HepG2 (cell line): Measurements from ENCODE around the gene NUDT3. TPM values are rescaled to one million over a fixed set of nuclear protein-coding genes. Genes with fewer than 3 reads are reported as not detected.
A peak's percentile ranks its signal among the peaks of the same experiment; 100 is the strongest.

Experiments used
- CHD4 ChIP-seq: fragments of 200-600 bp; sonication (generic); IDR thresholded peaks from 2 replicates; pipeline ENCODE4 v1.7.0; 2017; ENCODE audit warnings: mild to moderate bottlenecking, low read length, borderline replicate concordance
- DNMT3B ChIP-seq: conservative IDR thresholded peaks from 2 replicates; pipeline ENCODE4 v1.6.1; 2016; ENCODE audit warnings: missing biosample characterization, control low read depth
- KAT2B ChIP-seq: fragments of 150-350 bp; IDR thresholded peaks from 2 replicates; pipeline ENCODE4 v1.6.1; 2014; ENCODE audit warnings: low read depth, low read length, borderline replicate concordance
- RAD21 ChIP-seq: fragments of 450-650 bp; formaldehyde crosslinking; IDR thresholded peaks from 2 replicates; pipeline ENCODE4 v1.5.0; 2020; ENCODE audit warnings: mild to moderate bottlenecking
- TBP ChIP-seq: sonication (generic); formaldehyde crosslinking; IDR thresholded peaks from 2 replicates; pipeline ENCODE4 v1.5.0; 2020; ENCODE audit warnings: missing genetic modification reagents
- TP53 ChIP-seq: sonication (generic); formaldehyde crosslinking; conservative IDR thresholded peaks from 2 replicates; pipeline ENCODE4 v1.4.0; 2020; ENCODE audit warnings: missing genetic modification reagents
- ZNF263 ChIP-seq: sonication (generic); formaldehyde crosslinking; IDR thresholded peaks from 2 replicates; pipeline ENCODE4 v1.4.0; 2020; ENCODE audit warnings: missing genetic modification reagents
- ZNF530 ChIP-seq: sonication (generic); formaldehyde crosslinking; IDR thresholded peaks from 2 replicates; pipeline ENCODE4 v1.5.0; 2020; ENCODE audit warnings: low read depth, mild to moderate bottlenecking, missing genetic modification reagents
- ZNF547 ChIP-seq: sonication (generic); formaldehyde crosslinking; IDR thresholded peaks from 2 replicates; pipeline ENCODE4 v1.5.1; 2020; ENCODE audit warnings: mild to moderate bottlenecking, missing genetic modification reagents
- ZNF576 ChIP-seq: sonication (generic); formaldehyde crosslinking; IDR thresholded peaks from 2 replicates; pipeline ENCODE4 v1.4.0; 2020; ENCODE audit warnings: mild to moderate bottlenecking, missing genetic modification reagents
- ZNF720 ChIP-seq: sonication (generic); formaldehyde crosslinking; IDR thresholded peaks from 2 replicates; pipeline ENCODE4 v1.4.0; 2020; ENCODE audit warnings: missing genetic modification reagents
- polyA plus RNA-seq, 8 experiments: library from polyadenylated mRNA; depleted of rRNA in 3 of 8; stranded (reverse) in 7 of 8; unstranded in 1 of 8; fragments of >200 nt; fragmentation: Illumina TruSeq in 4 of 8; extraction: Trizol in 4 of 8; gene quantifications; 2 replicates each; pipeline versions ENCODE4 v1.2.1 to v1.2.3, GENCODE V29; 2011 to 2016; ENCODE audit warnings: low read depth in 4 of 8, missing spikeins in 1 of 8, mixed read lengths in 1 of 8; ENCODE audit not compliant: insufficient read depth in 1 of 8
- total RNA-seq, 5 experiments: library from RNA; depleted of rRNA; stranded (reverse); fragments of >200 nt; fragmentation: Illumina TruSeq; extraction: Trizol; gene quantifications; 2 replicates each; pipeline ENCODE4 v1.2.3, GENCODE V29; 2016; ENCODE audit warnings: low read depth in 1 of 5
- TF ChIP-seq, protein P1 (sequence below): sonication (generic); formaldehyde crosslinking; IDR thresholded peaks from 2 replicates; pipeline ENCODE4 v1.4.0; 2020; ENCODE audit warnings: missing genetic modification reagents
- TF ChIP-seq, protein P2 (sequence below): IDR thresholded peaks from 2 replicates; pipeline ENCODE4 v1.6.1; 2012; ENCODE audit warnings: inconsistent platforms
- TF ChIP-seq, protein P3 (sequence below): sonication (generic); formaldehyde crosslinking; IDR thresholded peaks from one replicate; pipeline ENCODE4 v1.5.1; 2020; ENCODE audit warnings: mild to moderate bottlenecking, missing genetic modification reagents; ENCODE audit errors: not compliant biosample characterization

The NUDT3 gene
- total and polyA plus RNA-seq, 2 of the 13 experiments (the other 11 are each of a cell fraction or from before 2014, with no cell fraction given), result 20.2 to 20.6 TPM

- TF ChIP-seq, protein P1, sequence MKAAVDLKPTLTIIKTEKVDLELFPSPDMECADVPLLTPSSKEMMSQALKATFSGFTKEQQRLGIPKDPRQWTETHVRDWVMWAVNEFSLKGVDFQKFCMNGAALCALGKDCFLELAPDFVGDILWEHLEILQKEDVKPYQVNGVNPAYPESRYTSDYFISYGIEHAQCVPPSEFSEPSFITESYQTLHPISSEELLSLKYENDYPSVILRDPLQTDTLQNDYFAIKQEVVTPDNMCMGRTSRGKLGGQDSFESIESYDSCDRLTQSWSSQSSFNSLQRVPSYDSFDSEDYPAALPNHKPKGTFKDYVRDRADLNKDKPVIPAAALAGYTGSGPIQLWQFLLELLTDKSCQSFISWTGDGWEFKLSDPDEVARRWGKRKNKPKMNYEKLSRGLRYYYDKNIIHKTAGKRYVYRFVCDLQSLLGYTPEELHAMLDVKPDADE (CRISPR knock-in tag), result no peak
- TF ChIP-seq CHD4 (0 out of 2 replicates have a peak, but pooled peaks have one; percentile 6), ZNF530 (CRISPR knock-in tag) (no peak), ZNF547 (CRISPR knock-in tag) (no peak; the same call in 1 of the 2 replicates), DNMT3B (peak; percentile 49; the same call in 1 of the 2 replicates), TBP (CRISPR knock-in tag) (no peak), ZNF263 (CRISPR knock-in tag) (peak; percentile 48; the same call in 1 of the 2 replicates), KAT2B (no peak), ZNF576 (peak; percentile 35; the same call in 1 of the 2 replicates), RAD21 (CRISPR knock-in tag) (0 out of 2 replicates have a peak, but pooled peaks have one; percentile 18), TP53 (peak; percentile 30; the same call in 1 of the 2 replicates), ZNF720 (0 out of 2 replicates have a peak, but pooled peaks have one; percentile 67)
- TF ChIP-seq, protein P2, sequence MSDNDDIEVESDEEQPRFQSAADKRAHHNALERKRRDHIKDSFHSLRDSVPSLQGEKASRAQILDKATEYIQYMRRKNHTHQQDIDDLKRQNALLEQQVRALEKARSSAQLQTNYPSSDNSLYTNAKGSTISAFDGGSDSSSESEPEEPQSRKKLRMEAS, result peak; percentile 97
- TF ChIP-seq, protein P3, sequence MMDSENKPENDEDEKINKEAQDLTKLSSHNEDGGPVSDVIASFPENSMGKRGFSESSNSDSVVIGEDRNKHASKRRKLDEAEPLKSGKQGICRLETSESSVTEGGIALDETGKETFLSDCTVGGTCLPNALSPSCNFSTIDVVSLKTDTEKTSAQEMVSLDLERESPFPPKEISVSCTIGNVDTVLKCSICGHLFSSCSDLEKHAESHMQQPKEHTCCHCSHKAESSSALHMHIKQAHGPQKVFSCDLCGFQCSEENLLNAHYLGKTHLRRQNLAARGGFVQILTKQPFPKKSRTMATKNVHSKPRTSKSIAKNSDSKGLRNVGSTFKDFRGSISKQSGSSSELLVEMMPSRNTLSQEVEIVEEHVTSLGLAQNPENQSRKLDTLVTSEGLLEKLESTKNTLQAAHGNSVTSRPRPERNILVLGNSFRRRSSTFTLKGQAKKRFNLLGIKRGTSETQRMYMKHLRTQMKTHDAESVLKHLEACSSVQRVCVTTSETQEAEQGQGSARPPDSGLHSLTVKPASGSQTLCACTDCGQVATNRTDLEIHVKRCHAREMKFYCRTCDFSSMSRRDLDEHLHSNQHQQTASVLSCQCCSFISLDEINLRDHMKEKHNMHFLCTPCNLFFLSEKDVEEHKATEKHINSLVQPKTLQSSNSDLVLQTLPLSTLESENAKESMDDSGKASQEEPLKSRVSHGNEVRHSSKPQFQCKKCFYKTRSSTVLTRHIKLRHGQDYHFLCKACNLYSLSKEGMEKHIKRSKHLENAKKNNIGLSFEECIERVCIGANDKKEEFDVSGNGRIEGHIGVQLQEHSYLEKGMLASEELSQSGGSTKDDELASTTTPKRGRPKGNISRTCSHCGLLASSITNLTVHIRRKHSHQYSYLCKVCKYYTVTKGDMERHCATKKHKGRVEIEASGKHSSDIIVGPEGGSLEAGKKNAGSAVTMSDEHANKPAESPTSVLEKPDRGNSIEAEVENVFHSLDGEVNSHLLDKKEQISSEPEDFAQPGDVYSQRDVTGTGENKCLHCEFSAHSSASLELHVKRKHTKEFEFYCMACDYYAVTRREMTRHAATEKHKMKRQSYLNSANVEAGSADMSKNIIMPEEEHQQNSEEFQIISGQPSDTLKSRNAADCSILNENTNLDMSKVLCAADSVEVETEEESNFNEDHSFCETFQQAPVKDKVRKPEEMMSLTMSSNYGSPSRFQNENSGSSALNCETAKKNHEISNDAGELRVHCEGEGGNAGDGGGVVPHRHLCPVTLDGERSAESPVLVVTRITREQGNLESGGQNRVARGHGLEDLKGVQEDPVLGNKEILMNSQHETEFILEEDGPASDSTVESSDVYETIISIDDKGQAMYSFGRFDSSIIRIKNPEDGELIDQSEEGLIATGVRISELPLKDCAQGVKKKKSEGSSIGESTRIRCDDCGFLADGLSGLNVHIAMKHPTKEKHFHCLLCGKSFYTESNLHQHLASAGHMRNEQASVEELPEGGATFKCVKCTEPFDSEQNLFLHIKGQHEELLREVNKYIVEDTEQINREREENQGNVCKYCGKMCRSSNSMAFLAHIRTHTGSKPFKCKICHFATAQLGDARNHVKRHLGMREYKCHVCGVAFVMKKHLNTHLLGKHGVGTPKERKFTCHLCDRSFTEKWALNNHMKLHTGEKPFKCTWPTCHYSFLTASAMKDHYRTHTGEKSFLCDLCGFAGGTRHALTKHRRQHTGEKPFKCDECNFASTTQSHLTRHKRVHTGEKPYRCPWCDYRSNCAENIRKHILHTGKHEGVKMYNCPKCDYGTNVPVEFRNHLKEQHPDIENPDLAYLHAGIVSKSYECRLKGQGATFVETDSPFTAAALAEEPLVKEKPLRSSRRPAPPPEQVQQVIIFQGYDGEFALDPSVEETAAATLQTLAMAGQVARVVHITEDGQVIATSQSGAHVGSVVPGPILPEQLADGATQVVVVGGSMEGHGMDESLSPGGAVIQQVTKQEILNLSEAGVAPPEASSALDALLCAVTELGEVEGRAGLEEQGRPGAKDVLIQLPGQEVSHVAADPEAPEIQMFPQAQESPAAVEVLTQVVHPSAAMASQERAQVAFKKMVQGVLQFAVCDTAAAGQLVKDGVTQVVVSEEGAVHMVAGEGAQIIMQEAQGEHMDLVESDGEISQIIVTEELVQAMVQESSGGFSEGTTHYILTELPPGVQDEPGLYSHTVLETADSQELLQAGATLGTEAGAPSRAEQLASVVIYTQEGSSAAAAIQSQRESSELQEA (CRISPR knock-in tag), result peak; percentile 37
These were observed 528 bp downstream of the NUDT3 start (continued) for GRCh38 chr6:34391786-34392496.
